ENCODE measurements around the gene FTO.

FTO gene

GRCh38 chr16:53946746-53947386 lies 242.9 kb downstream of the FTO start:
- DNase-seq, result no peak

GRCh38 chr16:53947642-53948041 lies 243.7 kb downstream of the FTO start:
- DNase-seq, result no peak

DNA sequence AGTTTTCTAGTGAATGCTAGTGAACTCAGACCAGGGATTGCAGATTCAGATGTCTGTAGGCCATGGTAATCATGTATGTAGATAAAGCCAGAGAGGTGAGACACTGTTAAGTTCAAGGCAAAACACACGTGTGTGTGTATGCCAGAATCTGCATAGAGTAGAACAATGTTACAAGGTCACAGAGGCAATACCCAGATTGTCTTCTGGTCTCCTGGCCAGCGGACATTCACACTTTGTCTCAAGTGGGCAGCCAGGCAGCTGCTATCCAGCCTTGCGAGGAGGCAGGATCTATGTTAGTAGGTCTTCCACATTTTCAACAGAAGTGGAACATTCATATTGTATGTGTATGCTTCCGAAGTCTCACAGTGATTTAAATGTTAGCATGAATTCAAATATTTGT lies 244.4 kb downstream of the FTO start:
- DNase-seq, result no peak

GRCh38 chr16:53948734-53949430 lies 244.9 kb downstream of the FTO start:
- DNase-seq, result no peak

DNA sequence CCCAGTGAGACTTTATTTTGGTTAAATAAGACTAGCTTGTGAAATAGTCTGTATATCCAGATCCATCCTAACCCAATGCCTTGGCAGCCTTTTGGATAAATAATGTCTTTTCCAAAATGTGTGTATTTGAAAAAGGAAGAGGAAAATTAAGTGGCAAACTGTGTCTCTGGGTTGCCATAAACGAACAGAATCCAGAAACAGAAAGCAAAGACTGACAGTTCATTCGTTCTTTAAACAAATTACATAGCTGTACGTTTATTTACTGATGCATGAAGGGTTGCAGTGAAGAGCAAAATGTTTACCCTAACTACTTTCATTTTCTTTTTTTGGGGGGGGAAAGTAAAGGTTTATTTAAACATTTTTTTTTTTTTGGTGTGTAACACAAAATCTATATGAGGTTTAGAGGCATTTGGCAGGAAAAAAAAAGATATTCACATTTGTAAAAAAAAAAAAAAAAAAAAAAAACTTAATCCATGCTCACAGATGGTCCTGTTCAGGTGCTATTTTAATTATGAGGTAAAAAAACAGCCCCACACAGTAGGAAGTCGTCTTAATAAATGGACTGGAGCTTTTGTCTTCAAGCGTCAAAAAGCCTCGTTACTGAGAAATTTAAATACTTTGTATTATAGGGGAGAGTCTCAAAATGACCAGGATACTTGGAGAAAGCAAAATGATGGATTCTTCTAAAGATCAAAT lies 245.9 kb downstream of the FTO start:
- DNase-seq, result peak; percentile 33

- DNase-seq, result no peak
Measured at GRCh38 chr16:53950677-53951076, 246.7 kb downstream of the FTO start.

DNA sequence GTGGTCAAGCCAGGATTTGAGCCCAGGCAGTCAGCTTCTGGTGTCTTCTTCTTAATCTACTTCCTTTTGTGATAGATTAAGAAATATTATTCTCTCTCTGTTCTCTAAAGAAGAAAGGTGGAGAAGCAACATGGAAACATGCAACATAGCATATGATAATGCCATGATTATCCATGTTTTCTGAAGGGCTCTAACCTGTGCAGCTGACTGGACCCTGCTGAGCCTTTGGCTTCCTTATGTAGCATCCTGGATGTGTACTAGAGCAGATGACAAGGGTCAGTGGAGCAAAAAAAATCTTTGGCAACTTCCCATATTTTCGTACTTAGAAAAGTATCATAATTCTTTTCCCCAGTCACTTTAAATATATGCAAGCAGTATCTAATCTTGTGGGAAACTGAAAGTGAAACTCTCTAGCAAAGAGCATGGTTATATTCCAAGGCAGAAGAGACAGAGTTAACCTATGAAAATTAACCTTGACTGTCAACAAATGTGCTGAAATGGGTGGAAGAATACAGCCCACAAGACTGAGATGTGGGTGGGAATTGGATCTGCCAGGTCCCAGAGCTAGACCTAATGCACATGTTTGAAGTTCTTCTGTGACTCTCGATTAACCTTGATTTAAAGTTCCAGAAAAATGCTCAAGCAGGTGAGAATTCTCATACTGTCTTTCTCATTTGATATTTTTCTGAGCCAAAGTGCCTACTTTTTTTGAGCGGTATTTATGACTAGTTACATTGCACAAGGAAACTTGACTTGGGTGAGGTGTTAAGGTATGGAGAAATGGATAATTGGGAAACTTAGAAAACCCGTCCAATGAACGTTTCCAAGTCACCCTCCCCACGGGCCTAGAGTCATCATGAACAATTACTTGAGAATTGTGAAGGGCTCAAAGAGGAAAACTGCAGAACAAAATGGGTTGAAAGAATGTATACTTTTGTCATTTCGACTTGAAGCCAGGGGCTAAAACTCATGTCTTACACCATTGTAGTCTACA lies 248.6 kb downstream of the FTO start:
- no peak for DNase-seq

GRCh38 chr16:53953336-53953735 lies 249.4 kb downstream of the FTO start:
- no peak for DNase-seq

DNA sequence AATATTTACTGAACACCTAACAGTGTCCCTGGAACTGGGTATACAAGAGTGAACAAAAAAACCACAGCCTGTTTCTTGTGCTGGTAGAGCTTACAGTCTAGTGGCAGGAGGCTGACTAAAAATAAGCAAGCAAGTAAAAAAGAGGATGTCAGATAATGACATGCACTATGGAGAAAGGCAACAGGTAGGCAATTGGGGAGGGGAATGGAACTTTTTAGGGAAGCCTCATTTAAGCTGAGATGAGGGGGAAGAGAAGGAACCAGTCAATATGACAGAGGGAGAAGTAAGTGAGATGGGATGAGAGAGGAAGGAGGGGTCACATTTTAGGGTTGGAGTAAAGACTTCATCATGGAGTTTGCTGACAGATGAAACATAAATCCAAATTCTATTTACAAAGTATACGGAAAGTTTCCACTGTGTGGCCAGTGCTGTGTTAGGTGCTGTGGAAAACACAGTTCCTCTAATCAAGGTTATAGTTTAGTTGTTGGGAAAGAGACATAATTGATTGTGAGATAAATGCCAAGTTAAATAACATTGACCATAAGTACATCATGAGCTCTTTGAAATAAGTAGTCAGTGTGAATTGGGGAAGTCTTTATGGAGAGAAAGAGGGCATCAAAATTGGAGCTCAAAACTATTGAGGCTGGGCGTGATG lies 251.4 kb downstream of the FTO start:
- DNase-seq, result no peak

DNA sequence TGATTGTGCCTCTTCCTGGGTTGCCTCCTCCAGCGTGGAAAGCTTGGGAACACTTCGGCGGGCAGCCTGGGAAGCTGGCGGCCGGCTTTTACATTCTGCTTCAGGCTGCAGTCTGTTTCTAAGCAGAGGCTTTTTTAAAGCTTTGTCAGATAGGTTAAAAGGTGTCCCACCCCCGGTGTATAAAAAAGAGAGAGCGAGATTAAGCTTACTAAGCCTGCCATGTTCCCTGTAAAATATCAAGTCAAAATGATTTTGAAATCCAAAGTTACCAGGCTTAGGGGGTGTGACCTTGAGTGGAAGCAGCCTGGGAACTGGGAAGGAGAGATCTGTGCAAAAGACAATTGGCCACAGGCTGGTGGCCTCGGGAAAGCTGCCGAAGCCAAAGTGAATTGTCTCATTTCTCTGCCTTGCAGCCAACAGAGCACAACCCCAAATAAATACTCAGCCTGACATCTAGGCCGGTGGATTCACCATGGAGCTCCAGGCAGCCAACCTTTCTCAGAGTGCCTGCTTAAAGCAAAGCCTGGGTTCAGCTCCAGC lies 254.5 kb downstream of the FTO start:
- no peak for DNase-seq

GRCh38 chr16:53960050-53960812 lies 256.3 kb downstream of the FTO start:
- DNase-seq, result no peak

- DNase-seq, result peak; percentile 33
Measured at GRCh38 chr16:53960954-53961616, 257.1 kb downstream of the FTO start.

- DNase-seq, result no peak
Measured at GRCh38 chr16:53962041-53962440, 258.1 kb downstream of the FTO start.

GRCh38 chr16:53964145-53964790 lies 260.3 kb downstream of the FTO start:
- no peak for DNase-seq

DNA sequence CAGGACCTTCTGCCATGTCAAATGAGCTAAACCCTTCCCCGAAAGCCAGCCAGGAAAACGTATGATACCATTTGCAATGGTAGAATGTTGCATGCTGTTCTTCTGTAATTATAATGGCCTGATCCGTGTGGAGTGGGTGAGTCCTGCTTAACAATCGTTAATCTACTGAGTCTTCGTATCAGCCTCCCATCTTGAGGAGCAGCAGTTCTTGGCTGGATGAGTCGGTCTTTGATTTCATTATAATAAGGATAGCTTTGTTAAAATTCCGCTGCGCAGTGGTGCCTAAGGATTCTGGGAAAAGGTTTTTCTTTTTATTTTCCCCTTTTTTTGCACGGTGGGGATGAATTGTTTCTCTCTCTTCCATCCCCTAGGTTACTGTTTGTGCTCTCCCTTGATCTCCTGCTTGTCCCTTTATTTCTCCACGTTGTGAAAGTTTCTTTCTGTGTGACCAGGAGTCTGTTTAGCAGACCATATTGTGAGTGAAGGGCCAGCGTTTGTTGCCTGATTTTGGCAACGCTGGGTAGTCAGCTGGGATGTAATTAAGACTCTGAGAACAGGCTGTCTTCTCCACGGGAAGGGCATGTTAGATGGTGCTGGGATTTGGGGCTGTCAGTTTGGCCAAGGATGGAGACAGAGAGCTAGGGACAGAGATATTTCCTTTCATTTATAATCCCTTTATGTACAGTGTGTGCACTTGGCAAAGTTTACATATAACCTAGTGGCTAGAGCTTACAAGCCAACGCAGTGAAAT lies 263.0 kb downstream of the FTO start:
- DNase-seq, result peak; percentile 11

- no peak for DNase-seq
Measured at GRCh38 chr16:53967572-53967971, 263.6 kb downstream of the FTO start.

GRCh38 chr16:53968454-53968853 lies 264.5 kb downstream of the FTO start:
- DNase-seq, result no peak

GRCh38 chr16:53968896-53969295 lies 264.9 kb downstream of the FTO start:
- no peak for DNase-seq

GRCh38 chr16:53971616-53972015 lies 267.7 kb downstream of the FTO start:
- no peak for DNase-seq
